ENCODE data around the gene EGFL7.
"Not testable (repeated sequence)": the region's sequence is repeated elsewhere in the genome, so short reads cannot be mapped to it uniquely, and the experiment has no call there.

Gene EGFL7

DNA sequence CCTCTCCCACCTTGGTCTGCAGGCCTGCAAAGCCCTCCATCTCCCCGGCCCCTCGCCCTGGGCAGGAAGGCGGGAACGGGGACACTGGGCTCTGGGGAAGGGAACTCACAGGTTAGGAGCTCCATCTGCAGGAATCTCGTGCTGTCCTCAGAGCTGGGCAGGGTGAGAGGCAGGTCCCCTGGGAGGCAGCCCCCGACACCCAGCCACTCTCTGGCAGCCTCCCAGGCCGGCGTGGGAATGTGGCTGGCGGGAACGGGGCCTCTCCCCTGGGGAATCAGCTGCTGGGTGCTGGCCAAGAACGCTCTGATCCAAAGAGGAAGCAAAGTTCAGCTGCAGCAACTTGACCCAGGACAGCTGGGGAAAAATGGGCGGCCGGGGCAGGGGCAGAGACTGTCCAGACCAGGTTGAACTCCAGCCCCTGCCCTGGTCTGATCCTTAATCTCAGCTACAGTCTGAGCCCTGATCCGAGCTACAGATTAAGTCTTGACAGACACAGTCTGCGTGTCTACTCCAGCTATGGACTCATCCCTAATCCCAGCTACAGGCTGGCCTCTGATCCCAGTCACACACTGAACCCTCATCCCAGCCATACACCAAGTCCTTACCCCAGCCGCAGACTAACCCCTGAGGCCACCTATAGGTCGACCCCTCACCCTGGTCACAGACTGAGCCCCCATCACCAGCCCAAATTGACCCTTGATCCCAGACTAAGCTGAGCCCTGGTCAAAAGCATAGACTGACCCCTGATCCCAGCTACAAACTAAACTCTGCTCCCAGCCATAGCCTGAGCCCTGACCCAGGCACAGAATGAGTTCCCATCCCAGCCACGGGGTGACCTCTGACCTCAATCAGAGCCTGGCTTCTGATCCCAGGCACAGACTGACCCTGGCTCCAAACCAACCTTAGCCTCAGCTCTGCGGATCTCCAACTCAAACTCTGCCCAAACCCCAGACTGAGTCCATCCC is 37.3 kb upstream of the EGFL7 start:
- DNase-seq, result no peak

GRCh38 chr9:136626066-136626725 is 36.5 kb upstream of the EGFL7 start:
- no peak for DNase-seq

DNA sequence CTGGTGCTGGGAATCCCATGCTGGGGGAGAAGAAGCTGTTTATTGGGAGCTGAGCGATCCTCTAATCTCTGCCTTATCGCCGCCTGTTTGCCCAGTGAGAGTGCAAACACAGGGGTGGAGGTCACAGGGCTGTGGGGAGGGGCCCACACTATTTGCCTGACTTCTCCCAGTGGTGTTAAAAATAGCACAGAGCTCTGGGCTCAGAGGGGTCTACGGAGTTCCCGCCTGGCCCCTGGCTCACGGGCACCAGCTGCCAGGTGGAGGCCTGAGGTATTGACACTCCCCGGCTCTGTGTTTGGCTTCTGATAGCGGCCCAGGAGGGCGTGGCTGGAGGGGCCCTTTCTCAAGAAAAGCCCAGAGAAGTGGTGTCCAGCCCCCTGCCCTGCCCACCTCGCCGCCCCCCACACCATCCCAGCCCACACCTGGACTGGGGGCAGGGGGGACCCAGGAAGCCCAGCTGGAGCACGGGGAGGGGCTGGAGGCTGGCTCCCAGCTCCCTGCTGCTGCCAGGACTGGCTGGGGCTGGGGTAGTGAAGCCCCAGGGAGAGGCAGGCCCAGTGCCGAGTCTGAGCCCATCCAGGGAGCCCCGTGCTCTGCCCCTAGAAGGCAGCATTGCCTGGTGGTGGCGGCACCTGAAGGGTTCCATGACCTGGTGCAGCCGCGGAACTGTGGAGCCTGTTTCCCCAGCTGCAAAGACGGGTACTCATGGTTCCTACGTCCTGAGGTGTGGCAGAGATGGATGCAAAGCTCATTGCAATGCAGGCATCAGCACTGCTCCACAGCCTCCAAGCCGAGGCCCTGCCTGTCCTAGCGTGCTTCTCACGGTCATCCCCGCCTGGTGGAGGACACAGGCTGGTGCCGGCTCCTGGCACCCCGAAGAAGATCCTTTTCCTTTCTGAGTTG is 35.7 kb upstream of the EGFL7 start:
- no peak for DNase-seq

- DNase-seq, result no peak
Observed at GRCh38 chr9:136627703-136628102, 35.0 kb upstream of the EGFL7 start.

GRCh38 chr9:136628268-136628667 is 34.4 kb upstream of the EGFL7 start:
- no peak for DNase-seq

- DNase-seq, result no peak
Observed at GRCh38 chr9:136629001-136629878, 33.5 kb upstream of the EGFL7 start.

DNA sequence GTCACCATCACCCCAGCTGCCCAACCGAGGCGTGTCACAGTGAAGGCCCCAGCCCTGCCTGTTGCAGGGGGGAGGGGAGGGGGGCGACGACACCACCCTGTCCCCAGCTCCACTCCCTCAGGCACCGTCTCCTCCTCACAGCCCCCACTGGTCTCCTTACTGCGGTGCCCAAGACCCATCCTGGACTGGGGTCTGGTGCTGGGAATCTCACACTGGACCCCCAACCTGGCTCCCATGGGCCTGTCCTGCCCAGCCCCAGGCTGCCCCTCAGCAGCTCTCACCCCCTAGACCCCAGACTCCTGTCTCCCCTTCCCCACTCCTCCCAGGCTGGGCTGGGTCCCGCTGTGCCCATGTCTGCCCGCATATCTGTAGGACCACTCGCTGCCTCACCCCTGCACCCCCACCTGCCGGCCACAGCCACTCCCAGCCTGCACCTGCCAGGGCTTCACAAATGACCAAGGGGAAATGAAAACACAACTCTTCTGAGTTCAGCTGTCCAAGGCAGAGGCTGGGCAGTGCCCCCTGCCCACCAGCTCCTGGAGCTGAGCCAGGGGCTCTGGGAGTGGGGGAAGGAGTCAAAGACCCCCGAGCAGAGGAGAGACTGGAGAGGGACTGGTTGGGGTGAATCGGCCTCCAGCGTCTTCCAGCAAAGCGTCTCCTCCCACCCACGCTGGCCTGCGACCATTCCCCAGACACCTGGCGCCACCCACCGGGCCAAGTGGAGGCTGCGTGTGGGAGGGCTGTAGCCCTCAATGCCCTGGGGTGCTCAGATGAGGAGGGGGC is 32.6 kb upstream of the EGFL7 start:
- DNase-seq, result no peak

- no peak for DNase-seq
Observed at GRCh38 chr9:136630662-136630992, 32.1 kb upstream of the EGFL7 start.

GRCh38 chr9:136631038-136632000 is 31.4 kb upstream of the EGFL7 start:
- peak; percentile 35 for DNase-seq

GRCh38 chr9:136632072-136632471 is 30.6 kb upstream of the EGFL7 start:
- not testable (repeated sequence) for DNase-seq

DNA sequence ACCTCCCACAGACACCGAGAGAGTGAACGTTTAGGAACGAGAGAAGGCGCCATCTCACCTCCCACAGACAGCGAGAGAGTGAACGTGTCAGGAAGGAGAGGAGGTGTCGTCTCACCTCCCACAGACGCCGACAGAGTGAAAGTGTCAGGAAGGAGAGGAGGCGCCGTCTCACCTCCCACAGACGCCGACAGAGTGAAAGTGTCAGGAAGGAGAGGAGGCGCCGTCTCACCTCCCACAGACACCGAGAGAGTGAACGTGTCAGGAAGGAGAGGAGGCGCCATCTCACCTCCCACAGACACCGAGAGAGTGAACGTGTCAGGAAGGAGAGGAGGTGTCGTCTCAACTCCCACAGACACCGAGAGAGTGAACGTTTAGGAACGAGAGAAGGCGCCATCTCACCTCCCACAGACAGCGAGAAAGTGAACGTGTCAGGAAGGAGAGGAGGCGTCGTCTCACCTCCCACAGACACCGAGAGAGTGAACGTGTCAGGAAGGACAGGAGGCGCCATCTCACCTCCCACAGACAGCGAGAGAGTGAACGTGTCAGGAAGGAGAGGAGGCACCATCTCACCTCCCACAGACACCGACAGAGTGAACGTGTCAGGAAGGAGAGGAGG is 30.1 kb upstream of the EGFL7 start:
- DNase-seq, result not testable (repeated sequence)

DNA sequence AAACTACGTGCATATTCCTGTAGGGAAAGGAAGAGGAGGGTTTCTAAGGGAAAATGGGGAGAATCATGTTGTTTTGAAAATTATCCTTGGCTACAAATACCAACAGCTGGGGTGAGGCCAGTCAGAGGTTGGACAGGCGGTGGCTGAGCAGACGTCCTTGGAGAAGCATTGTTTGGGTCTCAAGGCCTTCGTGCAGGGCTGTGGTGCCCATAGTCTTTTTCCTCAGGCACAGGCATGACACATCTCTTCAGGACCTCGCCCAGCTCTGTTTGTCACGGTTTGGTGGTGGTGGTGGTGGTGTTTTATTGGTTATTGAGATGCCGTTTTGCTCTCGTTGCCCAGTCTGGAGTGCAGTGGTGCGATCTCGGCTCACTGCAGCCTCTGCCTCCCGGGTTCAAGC is 27.8 kb upstream of the EGFL7 start:
- no peak for DNase-seq

DNA sequence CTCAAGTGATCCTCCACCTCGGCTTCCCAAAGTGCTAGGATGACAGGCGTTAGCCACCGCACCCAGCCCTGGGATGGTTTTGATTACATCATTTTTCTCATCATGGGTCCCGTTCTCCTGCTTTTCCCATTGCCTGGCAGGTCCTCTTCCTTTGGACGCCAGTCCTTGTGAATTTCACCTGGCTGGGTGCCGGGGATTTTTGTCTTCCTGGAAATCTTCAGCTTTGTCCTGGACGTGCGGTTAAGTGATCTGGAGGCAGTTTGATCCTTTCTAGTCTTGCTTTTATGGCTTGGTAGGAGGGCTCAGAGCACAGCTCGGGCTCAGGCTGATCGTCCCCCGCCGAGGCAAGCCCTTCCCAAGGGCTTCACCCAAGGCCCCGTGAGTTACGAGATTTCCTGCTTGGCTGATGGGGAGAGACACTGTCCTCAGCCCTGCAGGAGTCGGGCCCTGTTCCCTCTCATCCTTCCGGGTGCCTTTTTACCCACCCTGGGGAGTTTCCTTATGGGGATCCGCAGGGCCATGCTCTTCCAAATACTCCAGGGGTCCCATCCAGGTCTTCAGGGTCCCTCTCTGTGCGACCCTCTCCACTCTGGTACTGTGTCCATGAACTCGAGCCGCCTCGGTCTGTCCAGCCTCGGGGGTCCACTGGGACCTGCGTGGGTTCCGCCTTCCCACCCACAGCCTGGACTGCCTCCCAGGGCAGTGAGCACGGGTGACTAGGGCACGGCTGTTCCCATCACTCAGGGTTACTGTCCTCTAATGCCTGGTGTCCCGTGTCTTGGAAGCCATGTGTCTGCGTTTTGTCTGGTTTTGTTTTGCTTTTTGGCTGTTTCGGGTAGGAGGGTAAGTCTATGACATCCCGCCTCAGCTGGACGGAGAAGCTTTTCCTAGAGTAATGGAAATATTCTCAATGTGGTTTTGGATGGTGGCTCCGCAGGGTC is 22.3 kb upstream of the EGFL7 start:
- DNase-seq, result no peak

DNA sequence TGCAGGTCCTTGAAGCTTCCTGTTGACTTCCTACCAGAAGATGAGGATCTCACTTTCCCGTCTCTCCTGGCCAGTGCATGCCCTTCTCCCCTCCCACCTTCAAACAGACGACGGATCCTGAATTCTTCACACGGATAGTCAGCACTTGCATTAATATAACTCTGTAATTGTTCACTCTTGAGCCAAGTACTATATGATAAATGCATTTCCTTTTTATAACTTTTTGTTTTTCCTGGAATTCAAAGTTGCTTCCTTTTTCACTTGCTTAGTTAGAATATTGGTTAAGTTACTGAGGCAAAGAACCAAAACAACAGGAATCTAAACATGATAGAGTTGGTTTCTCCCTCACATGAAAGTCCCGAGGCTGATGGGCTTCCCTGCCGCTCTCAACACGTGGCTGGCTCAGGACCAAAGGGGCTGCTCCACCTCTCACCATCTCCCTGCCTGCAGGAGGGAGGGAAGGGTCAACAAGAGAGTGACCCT is 20.2 kb upstream of the EGFL7 start:
- no peak for DNase-seq

DNA sequence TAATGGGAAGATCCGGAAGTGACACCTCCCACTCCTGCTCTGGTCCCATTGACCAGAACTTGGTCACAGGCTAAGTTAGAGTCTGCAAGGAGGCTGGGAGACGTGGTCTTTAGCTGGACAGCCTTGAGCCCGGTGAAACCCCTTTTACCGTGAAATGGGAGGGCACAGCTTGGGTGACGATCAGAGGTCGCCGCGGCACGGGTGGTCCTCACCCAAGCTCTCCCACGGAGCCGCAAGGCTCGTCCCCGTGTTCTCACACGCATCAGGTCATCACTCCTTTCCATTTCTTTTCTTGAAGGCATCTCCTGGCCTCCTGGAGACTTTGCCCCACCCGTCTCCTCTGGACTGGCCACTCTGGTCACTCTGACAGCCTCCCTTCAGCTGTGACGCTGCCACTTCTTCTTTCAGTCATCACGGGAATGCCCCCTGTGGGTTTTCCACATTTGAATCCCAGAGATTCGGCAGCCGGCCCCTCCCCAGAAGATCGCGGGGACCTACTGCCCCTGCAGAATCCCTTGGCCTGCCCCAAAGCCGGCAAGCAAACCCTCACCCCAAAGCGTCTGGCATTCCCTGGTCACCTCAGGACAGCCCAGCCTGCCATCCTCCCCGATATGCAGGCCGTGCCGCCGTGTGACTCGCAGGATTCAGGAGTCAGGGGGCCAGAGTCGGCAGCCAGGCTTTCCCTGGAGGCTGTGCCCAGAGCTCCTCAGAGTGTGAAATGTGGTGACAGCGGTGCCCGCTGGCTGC is 18.9 kb upstream of the EGFL7 start:
- DNase-seq, result no peak

- no peak for DNase-seq
Observed at GRCh38 chr9:136644343-136644592, 18.4 kb upstream of the EGFL7 start.

DNA sequence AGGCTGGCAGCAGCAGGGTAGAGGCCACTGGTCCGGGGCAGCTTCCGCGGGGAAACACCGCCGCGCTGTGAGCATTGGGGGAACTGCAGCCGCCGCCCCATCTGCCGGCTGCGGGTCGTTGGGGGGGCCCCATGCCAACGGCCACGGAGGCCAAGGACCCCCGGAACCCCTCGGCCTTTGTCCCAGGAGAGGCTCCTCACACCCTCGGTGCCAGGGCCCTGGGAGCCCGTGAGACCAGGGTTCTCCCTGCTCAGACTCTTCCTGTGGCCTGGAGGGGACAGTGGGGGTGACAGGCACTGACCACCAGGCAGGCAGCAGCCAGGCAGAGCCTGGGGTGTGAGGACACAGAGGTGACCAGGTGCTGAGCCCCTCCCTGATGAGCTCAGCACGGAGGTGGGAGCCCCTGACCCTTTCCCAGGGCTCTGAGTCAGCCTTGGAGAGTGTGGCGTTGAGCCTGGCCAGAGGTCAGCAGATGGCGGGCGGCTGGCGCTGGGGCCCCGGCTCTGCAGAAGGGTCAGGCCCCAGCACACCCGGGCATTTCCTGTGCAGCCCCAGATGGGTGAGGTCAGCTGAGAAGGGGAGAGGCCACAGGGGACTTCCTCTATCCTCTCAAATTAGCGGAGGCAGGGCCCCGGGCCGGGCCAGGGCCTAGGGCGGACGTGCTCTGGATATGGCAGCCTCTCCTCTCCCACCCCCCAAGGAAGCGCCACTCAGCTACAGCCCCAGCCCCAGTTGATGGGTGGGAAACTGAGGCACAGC is 17.9 kb upstream of the EGFL7 start:
- peak; percentile 47 for DNase-seq

Data from NCI-H446 treated with DMSO at 0.1 percent for 48 hours (cell line).